OCI-LY1 (cell line): ENCODE results near the gene C8B.

Source experiments
- EZH2 ChIP-seq: fragments of 200-600 bp; sonication (generic), shearing (Covaris generic); IDR thresholded peaks from 2 replicates; pipeline ENCODE4 v1.8.0; 2017; ENCODE audit warnings: borderline replicate concordance, mixed run types, mild to moderate bottlenecking, antibody characterized with exemption, low read length, moderate library complexity, mixed read lengths
- TF ChIP-seq, protein P1 (sequence below): fragments of 200-600 bp; sonication (generic), shearing (Covaris generic); IDR thresholded peaks from 2 replicates; pipeline ENCODE4 v1.5.1; 2017; ENCODE audit warnings: mild to moderate bottlenecking, antibody characterized with exemption, low read length, moderate library complexity, mixed read lengths

DNA sequence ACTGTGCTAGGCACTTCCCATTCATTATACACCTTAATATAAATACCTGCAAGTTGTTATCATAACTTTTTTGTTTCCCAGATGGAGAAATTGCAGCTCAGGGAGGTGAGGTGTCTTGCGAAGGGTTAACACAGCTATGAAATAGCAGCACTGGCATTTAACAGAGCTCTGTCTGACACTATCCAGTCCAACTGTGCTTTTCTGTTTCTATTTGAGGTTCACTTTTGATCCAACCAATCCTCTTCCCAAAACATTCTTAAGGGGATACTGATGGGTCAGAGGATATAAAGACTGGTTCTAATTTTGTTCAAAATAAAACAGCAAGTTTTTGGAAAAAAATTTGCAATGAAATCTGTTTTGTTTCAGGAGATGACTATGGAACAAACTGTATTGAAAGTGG lies 46.5 kb upstream of the C8B start:
- TF ChIP-seq, protein P1, sequence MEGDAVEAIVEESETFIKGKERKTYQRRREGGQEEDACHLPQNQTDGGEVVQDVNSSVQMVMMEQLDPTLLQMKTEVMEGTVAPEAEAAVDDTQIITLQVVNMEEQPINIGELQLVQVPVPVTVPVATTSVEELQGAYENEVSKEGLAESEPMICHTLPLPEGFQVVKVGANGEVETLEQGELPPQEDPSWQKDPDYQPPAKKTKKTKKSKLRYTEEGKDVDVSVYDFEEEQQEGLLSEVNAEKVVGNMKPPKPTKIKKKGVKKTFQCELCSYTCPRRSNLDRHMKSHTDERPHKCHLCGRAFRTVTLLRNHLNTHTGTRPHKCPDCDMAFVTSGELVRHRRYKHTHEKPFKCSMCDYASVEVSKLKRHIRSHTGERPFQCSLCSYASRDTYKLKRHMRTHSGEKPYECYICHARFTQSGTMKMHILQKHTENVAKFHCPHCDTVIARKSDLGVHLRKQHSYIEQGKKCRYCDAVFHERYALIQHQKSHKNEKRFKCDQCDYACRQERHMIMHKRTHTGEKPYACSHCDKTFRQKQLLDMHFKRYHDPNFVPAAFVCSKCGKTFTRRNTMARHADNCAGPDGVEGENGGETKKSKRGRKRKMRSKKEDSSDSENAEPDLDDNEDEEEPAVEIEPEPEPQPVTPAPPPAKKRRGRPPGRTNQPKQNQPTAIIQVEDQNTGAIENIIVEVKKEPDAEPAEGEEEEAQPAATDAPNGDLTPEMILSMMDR = no peak
- TF ChIP-seq EZH2 = no peak
